GM15510 (cell line): ENCODE measurements around the gene ACSS2.

Experiments
- POLR2A ChIP-seq: IDR thresholded peaks from 3 replicates; pipeline ENCODE4 v1.6.1; 2011; ENCODE audit warnings: borderline replicate concordance; ENCODE audit not compliant: insufficient read length; ENCODE audit errors: extremely low read depth

ACSS2 gene, protein sequence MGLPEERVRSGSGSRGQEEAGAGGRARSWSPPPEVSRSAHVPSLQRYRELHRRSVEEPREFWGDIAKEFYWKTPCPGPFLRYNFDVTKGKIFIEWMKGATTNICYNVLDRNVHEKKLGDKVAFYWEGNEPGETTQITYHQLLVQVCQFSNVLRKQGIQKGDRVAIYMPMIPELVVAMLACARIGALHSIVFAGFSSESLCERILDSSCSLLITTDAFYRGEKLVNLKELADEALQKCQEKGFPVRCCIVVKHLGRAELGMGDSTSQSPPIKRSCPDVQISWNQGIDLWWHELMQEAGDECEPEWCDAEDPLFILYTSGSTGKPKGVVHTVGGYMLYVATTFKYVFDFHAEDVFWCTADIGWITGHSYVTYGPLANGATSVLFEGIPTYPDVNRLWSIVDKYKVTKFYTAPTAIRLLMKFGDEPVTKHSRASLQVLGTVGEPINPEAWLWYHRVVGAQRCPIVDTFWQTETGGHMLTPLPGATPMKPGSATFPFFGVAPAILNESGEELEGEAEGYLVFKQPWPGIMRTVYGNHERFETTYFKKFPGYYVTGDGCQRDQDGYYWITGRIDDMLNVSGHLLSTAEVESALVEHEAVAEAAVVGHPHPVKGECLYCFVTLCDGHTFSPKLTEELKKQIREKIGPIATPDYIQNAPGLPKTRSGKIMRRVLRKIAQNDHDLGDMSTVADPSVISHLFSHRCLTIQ

DNA sequence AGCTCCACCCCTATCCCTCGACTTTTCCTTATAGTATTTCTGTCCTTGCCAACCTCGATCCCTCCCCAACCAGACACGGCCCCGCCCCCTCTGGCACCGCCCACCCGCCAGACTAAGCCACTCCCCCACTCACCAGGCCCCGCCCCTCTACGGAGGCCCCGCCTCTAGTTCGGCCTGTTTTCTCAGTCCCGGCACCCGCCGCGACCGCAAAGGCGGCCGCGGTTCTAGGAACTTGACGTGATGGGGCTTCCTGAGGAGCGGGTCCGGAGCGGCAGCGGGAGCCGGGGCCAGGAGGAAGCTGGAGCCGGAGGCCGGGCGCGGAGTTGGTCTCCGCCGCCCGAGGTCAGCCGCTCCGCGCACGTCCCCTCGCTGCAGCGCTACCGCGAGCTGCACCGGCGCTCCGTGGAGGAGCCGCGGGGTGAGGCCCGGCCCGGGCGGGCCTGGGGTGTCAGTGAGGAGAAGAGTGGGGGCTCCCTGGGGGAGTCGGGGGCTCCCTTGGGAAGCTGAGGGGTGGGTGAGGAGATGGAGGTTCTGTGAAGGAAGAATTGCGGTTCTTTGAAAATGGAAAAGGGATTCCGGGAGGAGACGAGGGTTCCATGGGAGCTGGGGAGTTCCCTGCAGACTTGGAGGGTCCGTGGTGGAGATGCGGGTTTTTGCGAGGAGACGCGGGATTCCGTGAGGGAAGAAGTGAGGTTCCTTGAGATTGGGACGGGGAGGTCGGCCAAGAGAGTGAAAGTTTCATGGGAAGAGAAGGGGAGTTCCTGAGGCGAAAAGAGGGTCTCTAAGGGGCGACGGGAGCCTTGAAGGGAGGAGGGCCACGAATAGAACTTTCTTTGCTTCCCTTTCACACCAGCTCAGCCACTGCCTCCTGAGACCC is at the start of gene ACSS2:
TSS of gene ACSS2 (plus strand) at position 207 of the 877 bp plus-strand sequence. CDS start at position 241, 34 bp downstream.
- TF ChIP-seq POLR2A, result peak; percentile 59

GRCh38 chr20:34829191-34829590 is 47.2 kb upstream of the ACSS2 start:
- no peak for TF ChIP-seq POLR2A

DNA sequence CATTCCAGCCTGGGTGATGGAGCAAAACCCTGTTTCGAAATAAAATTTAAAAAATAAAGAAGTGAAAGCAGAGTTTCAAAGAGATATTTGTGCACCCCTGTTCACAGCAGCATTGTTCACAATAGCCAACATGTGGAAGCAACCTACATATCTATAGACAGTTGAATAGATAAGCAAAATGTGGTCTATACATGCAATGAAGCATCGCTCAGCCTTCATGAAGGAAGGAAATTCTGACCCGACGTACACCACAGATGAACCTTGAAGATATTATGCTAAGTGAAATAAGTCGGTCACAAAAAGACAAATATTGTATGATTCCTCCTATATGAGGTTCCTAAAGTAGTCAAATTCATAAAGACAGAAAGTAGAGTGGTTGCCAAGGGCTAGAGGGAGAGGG is 44.5 kb upstream of the ACSS2 start:
- TF ChIP-seq POLR2A, result no peak

DNA sequence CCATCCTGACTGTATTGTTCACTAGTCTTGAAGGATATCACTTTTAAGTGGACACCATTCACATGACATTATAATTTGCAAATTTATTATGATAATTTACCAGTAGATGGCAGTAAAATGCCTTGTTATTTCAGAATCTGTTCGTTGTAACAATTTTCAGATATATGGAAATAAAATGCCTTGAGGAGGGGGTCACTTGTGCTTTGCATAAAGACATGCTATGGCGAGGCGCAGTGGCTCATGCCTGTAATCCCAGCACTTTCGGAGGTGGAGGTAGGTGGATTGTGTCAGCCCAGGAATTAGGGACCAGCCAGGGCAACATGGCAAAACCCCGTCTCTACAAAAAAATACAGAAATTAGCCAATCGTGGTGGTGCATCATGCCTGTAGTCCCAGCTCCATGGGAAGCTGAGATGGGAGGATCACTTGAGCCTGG is 41.9 kb upstream of the ACSS2 start:
- TF ChIP-seq POLR2A, result no peak

- no peak for TF ChIP-seq POLR2A
Measured at GRCh38 chr20:34842143-34842542, 34.3 kb upstream of the ACSS2 start.

- no peak for TF ChIP-seq POLR2A
Measured at GRCh38 chr20:34843421-34843820, 33.0 kb upstream of the ACSS2 start.

DNA sequence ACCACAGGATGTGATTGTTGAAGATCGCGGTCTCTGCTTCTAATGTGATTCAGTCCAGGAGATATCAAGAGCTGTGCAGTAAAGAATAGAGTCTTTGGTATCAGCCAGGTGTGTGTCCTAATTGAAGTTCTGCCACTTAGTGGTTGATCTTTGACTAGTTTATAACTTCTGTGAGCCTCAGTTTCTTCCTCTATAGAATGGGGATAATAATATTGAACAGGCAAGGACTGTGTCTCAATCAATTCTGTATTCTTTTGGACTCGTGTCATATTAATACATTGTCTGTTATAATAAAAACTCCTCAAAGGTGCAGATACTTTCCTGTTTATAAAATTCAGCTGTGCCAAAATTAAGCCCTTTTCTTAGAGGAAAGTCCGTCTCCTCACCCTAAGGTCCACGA is 27.8 kb upstream of the ACSS2 start:
- TF ChIP-seq POLR2A, result no peak

DNA sequence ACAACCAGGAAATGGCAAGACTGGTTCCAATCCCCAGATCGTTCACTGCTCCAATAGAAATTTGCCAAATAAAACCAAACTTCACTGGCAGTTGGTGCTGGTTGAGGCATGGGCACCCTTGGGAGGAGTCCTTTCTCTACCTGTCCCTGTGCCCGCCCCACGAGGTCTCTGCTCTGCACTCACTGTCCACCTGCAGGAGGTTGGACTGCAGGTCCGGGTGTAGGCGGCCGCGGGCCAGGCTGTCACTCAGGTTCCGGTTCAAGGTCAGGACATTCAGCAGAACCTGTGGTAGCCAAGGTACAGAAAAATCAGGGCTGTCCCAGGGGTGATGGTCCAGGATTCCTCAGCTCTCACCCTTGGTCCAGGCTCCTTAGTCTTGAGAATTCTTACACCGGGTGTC is 26.6 kb upstream of the ACSS2 start:
- TF ChIP-seq POLR2A, result no peak

DNA sequence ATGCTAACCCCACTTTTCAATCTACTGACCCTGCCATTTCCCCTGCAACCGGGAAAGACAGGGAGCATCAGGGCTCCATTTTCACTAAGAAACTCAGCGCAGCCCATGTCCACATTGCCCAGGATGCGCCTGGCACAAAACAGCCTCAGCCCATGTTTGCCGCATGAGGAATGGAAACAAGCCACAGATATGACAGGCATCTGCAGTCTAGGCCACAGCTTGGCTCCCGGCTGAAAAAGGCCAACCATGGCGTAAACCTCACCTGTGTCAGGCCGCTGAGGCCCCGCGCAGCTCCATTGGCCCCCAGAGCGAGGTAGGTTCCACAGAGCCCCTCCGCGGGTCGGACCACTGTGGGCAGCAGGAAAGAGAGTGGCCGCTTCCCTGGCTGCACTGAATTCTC is 25.4 kb upstream of the ACSS2 start:
- TF ChIP-seq POLR2A, result no peak

DNA sequence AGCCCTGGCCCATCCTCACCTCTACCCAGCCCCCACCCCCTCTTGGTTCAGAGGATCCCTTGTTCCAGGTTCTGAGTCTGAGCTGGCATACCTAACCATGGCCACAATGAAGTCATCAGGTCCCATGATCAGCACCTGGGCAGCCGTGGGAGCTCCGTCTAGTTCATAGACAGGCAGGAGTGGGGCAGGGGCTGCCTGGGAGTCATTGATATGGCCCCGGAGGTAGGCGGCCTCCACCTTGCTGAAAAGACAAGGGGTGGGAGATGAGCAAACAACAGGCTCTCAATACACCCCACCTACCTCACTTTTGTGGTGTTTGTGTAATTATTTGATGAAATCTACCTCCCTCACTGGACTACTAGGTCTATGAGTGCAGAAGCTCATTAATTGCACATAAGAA is 24.1 kb upstream of the ACSS2 start:
- TF ChIP-seq POLR2A, result no peak

- TF ChIP-seq POLR2A, result no peak
Measured at GRCh38 chr20:34859367-34859766, 17.0 kb upstream of the ACSS2 start.

GRCh38 chr20:34859826-34860545 is 16.4 kb upstream of the ACSS2 start:
- TF ChIP-seq POLR2A, result no peak

GRCh38 chr20:34861386-34862084 is 14.9 kb upstream of the ACSS2 start:
- TF ChIP-seq POLR2A, result no peak

DNA sequence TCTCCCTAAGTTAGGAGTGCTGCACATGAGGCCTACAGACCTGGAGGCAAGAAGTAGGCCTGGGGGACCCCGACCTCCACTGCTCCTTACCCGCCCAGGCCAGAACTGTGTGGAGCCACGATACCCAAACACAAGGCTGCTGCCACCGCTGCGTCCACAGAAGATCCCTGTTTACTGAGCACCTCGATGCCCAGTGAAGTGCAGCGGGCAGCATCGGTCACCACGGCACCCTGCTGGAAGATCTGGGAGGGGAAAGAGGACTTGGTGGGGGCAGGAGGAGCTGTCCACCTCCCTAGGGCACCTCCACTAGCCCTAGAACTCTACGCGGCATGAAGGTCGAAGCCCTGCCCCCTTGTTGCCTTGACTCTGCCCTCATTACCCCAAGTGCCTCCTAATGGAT is 13.7 kb upstream of the ACSS2 start:
- no peak for TF ChIP-seq POLR2A

DNA sequence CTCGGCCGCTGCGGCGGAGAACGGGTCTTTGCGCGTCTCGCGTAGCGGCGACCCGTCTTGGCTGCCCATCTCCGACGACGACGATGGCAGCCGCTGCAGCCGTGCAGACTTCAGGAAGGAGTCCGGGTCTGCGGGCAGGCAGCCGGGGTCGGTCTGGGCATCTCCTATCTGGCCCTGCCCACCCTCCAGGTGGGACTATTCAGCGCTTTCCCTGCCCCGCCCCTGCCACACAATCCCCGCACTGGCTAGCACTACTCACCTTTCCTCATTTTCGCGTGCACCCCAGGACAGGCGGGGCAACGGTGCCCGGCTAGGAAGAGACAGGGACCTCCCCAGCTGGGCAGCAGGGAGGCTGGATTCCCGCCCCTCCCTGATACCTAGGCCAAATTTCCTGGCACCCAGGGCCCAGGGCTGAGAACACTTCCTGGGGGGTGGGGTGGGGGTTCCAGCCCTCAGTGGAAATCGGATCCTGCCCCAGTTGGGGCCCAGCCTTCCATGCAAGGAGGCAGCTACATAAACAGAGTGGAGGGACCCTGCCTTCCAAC is 12.9 kb upstream of the ACSS2 start:
- TF ChIP-seq POLR2A, result no peak
